Ishikawa (cell line): ENCODE results near the gene LIG3.

Source experiments
- CEBPB ChIP-seq: IDR thresholded peaks from 2 replicates; pipeline ENCODE4 v1.6.1; 2012
- CREB1 ChIP-seq: IDR thresholded peaks from 2 replicates; pipeline ENCODE4 v1.6.1; 2012; ENCODE audit warnings: low read depth
- EGR1 ChIP-seq: IDR thresholded peaks from 2 replicates; pipeline ENCODE4 v1.6.1; 2012
- EP300 ChIP-seq: IDR thresholded peaks from 2 replicates; pipeline ENCODE4 v1.6.1; 2012; ENCODE audit warnings: borderline replicate concordance
- FOXM1 ChIP-seq: IDR thresholded peaks from 2 replicates; pipeline ENCODE4 v1.6.1; 2012; ENCODE audit warnings: low read depth, borderline replicate concordance
- MAX ChIP-seq: IDR thresholded peaks from 2 replicates; pipeline ENCODE4 v1.6.1; 2012
- NFIC ChIP-seq: IDR thresholded peaks from 2 replicates; pipeline ENCODE4 v1.6.1; 2012
- RAD21 ChIP-seq: IDR thresholded peaks from 2 replicates; pipeline ENCODE4 v1.6.1; 2012; ENCODE audit warnings: low read depth
- TAF1 ChIP-seq: IDR thresholded peaks from 2 replicates; pipeline ENCODE4 v1.6.1; 2012; ENCODE audit warnings: low read depth, mild to moderate bottlenecking
- TCF12 ChIP-seq: IDR thresholded peaks from 2 replicates; pipeline ENCODE4 v1.6.1; 2012; ENCODE audit warnings: low read depth
- TEAD4 ChIP-seq: IDR thresholded peaks from 2 replicates; pipeline ENCODE4 v1.6.1; 2012
- USF1 ChIP-seq: IDR thresholded peaks from 2 replicates; pipeline ENCODE4 v1.6.1; 2012
- YY1 ChIP-seq: IDR thresholded peaks from 2 replicates; pipeline ENCODE4 v1.6.1; 2012; ENCODE audit warnings: low read depth
- ZBTB7A ChIP-seq: IDR thresholded peaks from 2 replicates; pipeline ENCODE4 v1.6.1; 2012; ENCODE audit warnings: low read depth
- TF ChIP-seq, protein P1 (sequence below): IDR thresholded peaks from 2 replicates; pipeline ENCODE4 v1.6.1; 2012; ENCODE audit warnings: low read depth, mild to moderate bottlenecking

LIG3 gene

DNA sequence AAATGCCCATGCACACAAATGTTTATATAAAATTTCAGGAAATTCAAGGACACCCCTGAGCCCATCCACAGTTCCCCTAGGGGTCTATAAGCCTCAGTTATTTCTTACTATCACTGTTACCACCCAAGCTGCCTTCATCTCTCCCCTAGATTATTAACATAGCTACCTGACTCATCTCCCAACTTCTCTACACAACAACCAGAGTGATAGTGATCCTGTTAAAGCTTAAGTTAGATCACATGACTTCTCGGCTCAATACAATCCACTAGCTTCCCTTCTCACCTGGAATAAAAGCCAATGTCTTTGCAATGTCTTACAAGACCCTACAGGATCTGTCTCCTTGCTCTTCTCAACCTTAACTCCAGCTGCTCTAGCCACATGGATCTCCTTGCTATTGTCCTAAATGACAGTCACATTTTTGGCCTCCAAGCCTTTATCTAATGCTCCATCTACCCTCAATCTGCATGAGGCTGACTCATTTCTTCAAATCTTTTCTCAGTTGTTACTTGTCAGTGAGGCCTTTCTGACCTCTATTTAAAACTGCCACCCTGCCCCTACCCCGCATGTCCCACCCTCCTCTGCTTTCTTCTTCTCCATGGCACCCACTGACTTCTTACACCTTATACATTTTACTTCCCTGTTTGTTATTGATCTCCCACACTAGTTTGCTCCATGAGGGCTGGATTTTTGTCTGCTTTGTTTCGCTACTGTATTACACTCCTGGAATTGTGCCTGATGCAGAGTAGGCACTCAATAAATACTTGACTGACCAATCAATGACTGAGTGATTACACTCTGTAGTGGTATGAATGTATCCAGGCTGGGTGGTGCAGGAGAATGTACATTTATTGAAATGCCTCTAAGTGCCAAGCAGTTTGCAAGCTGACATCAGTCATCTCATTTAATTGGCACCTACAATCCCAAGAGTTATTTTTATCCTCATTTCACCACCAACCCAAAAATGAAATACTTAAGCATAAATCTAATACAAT lies 5.2 kb upstream of the LIG3 start:
- TF ChIP-seq TEAD4 = no peak
- no peak for TF ChIP-seq FOXM1
- TF ChIP-seq MAX = no peak
- TF ChIP-seq TCF12 = no peak
- no peak for TF ChIP-seq YY1
- TF ChIP-seq EP300 = no peak
- TF ChIP-seq, protein P1, sequence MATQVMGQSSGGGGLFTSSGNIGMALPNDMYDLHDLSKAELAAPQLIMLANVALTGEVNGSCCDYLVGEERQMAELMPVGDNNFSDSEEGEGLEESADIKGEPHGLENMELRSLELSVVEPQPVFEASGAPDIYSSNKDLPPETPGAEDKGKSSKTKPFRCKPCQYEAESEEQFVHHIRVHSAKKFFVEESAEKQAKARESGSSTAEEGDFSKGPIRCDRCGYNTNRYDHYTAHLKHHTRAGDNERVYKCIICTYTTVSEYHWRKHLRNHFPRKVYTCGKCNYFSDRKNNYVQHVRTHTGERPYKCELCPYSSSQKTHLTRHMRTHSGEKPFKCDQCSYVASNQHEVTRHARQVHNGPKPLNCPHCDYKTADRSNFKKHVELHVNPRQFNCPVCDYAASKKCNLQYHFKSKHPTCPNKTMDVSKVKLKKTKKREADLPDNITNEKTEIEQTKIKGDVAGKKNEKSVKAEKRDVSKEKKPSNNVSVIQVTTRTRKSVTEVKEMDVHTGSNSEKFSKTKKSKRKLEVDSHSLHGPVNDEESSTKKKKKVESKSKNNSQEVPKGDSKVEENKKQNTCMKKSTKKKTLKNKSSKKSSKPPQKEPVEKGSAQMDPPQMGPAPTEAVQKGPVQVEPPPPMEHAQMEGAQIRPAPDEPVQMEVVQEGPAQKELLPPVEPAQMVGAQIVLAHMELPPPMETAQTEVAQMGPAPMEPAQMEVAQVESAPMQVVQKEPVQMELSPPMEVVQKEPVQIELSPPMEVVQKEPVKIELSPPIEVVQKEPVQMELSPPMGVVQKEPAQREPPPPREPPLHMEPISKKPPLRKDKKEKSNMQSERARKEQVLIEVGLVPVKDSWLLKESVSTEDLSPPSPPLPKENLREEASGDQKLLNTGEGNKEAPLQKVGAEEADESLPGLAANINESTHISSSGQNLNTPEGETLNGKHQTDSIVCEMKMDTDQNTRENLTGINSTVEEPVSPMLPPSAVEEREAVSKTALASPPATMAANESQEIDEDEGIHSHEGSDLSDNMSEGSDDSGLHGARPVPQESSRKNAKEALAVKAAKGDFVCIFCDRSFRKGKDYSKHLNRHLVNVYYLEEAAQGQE = no peak
- no peak for TF ChIP-seq EGR1
- no peak for TF ChIP-seq TAF1
- no peak for TF ChIP-seq ZBTB7A
- TF ChIP-seq RAD21 = no peak
- no peak for TF ChIP-seq USF1

GRCh38 chr17:34979153-34979552 lies 1.2 kb upstream of the LIG3 start:
- TF ChIP-seq CREB1 (no peak), TCF12 (no peak), EGR1 (no peak), FOXM1 (no peak)

- TF ChIP-seq, protein P1 = no peak
- TF ChIP-seq TAF1 = no peak
- no peak for TF ChIP-seq TCF12
- no peak for TF ChIP-seq NFIC
- no peak for TF ChIP-seq TEAD4
- no peak for TF ChIP-seq EGR1
- no peak for TF ChIP-seq USF1
- no peak for TF ChIP-seq CEBPB
- TF ChIP-seq YY1 = no peak
- no peak for TF ChIP-seq RAD21
- TF ChIP-seq MAX = no peak
- TF ChIP-seq EP300 = no peak
- no peak for TF ChIP-seq FOXM1
- TF ChIP-seq ZBTB7A = no peak
- no peak for TF ChIP-seq CREB1
These were observed 511 bp upstream of the LIG3 start for GRCh38 chr17:34979650-34980352.

DNA sequence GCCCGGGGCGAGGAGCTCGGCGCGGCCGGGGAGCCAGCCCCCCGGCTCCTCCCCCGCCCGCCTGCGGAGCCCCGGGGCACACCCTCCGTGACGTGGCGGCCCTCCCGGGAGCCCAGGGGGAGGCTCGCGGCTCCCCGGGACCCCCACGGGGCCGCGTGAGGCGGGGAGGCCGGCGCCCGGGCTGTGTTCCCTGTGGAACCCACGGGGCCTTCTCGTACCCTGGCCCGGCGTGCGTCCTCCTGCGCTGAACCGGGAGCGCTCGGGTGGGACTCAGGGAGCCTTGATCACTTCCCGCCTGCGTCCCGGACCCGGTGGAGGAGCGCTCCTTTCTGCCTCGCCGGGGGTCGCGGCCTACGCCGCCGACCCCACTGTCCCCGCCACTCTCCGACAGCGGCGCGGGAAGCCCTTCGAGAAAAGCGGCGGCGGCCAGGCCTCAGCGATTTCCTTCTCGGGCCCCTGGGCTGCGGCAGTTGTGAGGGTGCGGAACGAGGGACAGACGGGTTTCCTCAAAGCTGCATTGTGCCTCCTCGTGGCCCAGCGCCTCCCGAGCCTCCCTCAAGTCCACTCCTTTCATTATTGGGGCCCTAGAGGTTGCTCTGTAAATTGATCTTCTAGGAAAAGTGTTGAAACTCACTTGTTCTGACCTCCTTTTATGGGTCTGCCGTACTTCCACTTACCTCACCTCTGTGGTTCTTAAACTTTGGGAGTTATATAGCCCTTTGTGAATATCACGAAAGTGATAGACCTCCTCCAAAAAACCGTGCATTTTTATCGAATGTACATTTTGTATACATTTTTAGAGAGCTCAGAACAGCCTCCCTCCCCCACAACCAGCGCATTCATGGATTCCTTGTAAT lies 597 bp downstream of the LIG3 start:
- TF ChIP-seq TAF1 (peak; percentile 22; the same call in 1 of the 2 replicates), TEAD4 (no peak), CREB1 (peak; percentile 22; the same call in 1 of the 2 replicates), MAX (peak; percentile 87), EP300 (no peak), YY1 (0 out of 2 replicates have a peak, but pooled peaks have one; percentile 6), ZBTB7A (peak; percentile 56; the same call in 1 of the 2 replicates), RAD21 (peak; percentile 16; the same call in 1 of the 2 replicates)
- TF ChIP-seq, protein P1 = no peak
